GM19452 (cell line): ENCODE measurements around the gene PRAMEF12.
"Not testable (repeated sequence)": the region's sequence is repeated elsewhere in the genome, so short reads cannot be mapped to it uniquely, and the experiment has no call there.

ENCODE experiments used
- ATAC-seq: cut with Tn5 transposase; IDR thresholded peaks from one replicate; pipeline ENCODE4 v1.9.1; 2021; ENCODE audit not compliant: unreplicated experiment

The PRAMEF12 gene

DNA sequence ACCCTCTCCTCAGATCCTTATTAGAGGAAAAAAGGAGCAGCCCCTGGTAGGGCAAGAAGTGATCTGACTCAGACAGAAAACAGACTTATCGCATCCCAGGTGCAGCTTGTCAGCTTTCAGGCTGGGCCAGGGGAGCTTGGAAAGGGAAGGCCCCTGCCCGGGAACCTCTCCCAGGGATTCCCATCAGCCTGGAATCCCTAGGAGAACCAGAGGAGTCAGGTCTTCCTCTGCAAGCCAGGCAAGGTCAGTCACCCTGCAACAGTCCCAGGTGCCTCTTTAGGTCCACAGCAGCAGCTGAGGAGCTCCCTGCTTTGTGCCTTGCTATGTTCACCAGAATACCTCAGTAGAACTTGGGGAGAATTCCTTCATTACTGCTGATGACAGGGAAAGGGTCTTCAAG lies 2.9 kb upstream of the PRAMEF12 start:
- no peak for ATAC-seq

DNA sequence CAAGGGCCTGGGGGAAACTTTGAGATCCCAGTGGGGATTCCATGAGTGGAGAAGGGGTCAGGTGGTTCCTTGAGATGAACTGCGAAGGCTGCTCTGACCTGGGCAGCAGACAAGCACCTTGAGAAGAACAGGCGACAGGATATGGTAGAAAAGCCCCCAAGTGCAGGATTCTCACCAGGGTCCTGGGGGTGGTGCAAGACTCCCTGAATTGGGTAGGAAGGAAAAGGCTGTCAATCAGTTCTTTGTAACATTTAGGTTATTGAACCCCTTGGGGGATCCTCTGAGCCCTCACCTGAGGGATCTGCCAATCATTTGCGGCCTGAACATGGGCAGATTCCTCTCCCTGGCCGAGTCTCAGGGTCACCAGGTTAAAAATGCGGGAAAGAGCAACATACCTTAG lies 2.4 kb upstream of the PRAMEF12 start:
- no peak for ATAC-seq

DNA sequence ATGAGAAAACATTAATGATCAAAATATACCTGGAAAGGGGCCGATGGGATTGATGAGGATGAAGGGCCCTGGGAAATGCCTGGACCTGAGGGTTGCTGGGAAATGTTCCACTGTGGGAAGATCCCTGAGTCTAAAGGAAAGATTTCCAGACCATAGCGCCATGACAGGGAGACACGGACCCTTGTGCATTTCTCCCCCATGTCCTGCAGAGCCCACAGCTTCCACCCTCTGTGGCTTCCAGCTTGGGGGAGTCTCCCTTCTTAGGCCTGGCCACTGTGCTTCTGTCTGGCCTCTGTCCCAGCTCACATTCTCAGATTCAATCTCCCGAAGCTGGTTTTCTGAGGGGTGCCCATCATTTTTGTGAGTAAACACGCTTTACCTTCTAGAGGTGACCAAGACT lies 1.0 kb upstream of the PRAMEF12 start:
- ATAC-seq: no peak

DNA sequence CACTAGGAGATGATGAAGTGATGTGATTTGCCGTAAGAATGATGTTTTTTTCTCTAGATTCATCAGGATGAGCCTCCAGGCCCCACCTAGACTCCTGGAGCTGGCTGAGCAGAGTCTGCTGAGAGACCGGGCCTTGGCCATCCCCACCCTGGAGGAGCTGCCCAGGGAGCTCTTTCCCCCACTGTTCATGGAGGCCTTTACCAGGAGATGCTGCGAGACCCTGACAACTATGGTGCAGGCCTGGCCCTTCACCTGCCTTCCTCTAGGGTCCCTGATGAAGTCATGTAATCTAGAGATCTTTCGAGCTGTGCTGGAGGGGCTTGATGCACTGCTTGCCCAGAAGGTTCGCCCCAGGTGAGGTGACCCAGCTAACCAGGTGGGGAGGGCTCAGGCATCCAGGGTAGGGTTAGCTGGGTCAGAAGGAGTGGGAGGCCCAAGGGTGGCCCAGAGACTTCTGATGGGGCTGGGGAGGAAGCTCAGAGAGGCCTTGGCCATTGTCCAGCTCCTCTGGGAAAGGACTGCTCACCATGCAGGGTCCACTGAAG lies 1.3 kb downstream of the PRAMEF12 start:
- ATAC-seq: no peak

DNA sequence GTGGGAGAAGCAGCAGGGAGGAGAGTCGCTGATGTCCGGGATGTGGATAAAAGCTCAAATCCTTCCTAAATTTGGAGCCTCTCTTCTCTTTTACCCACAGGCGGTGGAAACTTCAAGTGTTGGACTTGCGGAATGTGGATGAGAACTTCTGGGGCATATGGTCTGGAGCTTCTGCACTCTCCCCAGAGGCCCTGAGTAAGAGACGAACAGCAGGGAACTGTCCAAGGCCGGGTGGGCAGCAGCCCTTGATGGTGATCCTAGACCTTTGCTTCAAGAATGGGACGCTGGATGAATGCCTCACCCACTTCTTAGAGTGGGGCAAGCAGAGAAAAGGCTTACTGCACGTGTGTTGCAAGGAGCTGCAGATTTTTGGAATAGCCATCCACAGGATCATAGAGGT lies 1.9 kb downstream of the PRAMEF12 start:
- no peak for ATAC-seq

DNA sequence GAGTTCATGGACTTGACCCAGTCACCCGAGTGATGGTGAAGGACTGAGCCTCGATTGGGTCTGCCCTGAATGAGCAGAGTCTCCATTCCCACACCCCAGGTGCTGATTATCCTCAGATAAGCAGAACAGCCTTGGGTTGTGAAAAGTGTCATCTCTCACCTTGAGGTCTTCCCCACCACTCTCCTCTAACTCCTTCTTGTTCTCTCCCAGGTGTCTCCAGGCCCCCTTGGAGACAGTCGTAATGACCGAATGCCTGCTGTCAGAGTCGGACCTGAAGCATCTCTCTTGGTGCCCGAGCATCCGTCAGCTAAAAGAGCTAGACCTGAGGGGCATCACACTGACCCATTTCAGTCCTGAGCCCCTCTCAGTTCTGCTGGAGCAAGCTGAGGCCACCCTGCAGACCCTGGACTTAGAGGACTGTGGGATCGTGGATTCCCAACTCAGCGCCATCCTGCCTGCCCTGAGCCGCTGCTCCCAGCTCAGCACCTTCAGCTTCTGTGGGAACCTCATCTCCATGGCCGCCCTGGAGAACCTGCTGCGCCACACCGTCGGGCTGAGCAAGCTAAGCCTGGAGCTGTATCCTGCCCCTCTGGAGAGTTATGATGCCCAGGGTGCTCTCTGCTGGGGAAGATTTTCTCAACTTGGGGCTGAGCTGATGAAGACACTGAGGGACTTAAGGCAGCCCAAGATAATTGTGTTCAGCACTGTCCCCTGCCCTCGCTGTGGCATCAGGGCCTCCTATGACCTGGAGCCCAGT lies 3.4 kb downstream of the PRAMEF12 start:
- ATAC-seq: no peak

DNA sequence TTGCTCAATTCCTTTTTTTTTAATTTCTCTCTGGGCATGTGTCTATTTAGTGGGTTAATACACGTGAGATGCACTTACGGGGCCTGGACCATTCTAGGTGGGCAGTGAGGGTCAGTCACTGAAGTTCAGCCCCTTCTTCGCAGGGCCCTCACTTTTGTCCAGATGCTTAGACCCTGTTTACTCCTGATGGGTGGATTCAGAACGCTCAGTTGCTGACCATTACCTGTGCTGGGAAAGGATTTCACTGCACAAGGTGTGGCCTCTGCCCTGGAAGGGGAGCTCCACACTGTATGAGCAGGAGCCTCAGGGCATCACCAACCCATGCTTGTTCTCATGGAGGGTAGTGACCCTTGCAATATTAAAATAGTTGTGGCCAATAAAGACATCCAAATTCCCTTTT lies 4.5 kb downstream of the PRAMEF12 start:
- no peak for ATAC-seq

DNA sequence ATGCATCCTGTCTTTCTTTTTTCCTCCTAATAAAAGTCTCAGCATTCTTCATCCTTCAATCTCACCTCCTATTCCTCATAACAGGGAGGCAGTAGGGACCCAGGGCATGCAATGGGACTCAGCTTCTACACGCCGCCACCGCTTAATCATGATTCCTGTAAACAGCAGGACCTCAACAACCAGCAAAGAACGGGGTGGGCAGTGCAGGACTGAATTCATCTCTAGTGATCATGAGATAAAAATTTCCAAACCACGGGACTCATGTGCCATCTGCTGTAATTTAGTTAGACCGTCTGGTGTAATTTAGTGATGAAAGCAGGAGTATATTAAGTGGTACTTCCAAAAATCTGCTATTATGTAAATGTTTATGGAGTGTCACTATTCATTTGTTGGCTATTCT lies 5.4 kb downstream of the PRAMEF12 start:
- ATAC-seq: no peak

DNA sequence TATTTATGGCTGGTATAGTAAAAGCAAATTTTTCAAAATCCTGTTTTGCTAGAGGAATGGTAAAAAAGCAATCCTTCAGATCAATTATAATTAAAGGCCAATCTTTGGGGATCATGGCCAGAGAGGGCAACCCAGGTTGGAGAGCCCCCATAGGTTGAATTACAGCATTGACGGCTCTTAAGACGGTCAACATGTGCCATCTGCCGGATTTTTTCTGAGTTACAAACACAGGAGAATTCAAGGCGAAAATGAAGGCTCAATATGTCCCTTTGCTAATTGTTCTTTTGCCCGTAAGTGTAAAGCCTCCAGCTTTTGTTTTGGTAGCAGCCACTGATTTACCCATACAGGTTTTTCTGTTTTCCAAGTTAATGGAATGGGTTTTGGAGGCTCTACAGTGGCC lies 8.0 kb downstream of the PRAMEF12 start:
- ATAC-seq: not testable (repeated sequence)

DNA sequence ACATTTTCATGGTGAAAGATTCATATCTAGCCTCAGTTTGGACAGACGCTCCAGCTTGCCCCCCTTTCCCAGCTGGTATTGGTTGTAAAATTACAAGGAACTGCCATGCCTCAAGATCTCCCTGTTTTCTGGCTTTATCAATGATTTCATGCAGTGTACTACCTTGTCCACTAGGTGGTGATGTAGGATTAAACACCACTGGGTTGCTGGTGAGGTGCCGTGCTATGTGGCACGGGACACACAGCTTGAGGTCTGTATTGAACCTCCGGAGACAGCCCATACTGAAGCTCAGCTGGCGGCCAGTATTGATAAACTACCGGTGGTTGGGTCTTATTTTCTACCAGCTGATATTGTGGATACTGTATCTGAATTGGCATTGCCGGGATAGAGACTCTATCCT lies 10.2 kb downstream of the PRAMEF12 start:
- ATAC-seq: not testable (repeated sequence)

DNA sequence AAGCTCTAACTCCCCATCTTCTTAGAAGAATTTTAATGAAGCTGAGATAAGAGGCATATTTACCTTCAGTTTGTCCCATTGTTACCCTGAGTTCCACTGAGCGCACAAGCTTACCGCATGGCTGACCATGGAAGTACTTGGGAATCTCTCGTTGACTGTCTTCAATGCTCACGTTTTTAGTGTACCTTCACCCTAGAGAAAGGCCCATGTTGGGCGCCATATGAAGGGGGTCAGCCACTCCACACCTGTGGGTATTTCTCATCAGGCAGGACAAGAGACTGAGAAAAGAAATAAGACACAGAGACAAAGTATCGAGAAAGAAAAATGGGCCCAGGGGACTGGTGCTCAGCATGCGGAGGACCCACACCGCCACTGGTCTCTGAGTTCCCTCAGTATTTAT lies 11.2 kb downstream of the PRAMEF12 start:
- ATAC-seq: not testable (repeated sequence)

DNA sequence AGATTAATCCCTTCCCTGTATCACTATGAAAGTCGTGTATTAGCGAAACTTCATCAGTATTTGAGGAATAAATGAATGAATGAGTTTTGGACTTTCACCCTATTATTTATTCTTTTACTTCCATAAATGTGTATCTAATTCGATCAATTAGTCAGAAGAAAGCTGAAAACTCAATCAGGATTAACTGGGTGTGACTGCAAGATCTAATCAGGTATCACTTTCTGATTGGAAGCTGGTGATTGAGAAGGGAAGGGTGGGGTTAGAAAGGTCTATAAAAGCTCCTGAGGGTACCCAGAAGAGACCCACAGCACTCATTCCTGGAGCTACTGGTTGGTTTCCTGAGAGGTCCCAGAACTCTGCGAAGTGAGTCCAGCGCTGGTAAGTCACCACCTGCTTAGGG lies 17.6 kb downstream of the PRAMEF12 start, which contains the start of gene PRAMEF1:
TSS of gene PRAMEF1 (plus strand) at position 301 of the 400 bp plus-strand sequence. CDS start 1,831 bp downstream, outside the sequence.
- not testable (repeated sequence) for ATAC-seq

DNA sequence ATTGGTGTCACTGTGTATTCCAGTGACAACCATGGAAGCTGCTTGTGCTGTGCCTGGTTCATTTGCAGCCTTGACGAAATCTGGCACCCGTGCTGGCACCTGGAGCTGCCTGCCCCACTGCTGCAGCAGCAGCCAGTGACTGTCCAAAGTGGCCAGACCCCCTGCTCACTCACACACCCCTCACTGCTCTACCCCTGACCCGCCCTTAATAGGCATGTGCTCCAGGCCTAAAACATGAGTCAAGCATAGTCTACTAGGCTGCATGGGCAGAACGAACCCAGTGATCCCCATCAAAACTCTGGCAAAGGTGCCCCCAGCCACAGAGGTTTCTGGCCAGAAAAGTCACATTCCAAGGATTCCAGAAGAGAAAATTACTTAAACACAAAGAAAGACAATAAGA lies 25.4 kb downstream of the PRAMEF12 start:
- ATAC-seq: no peak

DNA sequence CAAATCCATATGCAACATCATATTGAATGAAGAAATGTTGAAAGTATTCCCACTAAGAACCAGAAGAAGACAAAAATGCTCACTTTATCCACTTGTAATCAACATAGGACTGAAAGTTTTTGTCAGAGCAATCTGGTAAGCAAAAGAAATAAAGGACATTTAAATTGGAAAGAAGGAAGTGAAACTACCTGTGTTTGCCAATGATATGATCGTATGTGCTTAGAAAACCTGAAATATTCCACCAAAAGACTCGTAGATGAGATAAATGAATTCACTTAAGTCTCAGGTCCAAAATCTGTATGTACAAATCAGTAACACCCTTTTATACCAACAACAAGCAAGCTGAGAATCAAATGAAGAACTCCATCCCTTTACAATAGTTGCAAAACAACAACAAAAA lies 26.2 kb downstream of the PRAMEF12 start:
- ATAC-seq: no peak

DNA sequence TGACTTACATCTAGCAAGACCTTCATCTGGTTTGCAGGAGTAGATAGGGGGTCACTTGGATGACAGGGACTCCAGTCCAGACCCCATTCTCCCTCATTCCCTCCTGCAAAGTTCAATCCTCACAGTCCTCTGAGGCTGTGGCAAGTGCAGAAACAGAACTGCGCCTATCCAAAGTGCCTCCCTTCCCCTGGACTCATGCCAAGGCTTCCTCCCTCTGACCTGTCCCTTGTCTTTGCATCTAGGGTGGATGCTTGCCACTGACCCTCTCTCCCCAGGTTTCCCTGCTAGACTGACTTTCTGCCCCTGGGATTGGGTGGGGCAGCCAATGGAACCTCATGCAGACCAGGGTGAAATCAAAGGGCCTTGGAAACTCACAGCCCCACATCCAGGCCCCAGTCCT lies 36.4 kb downstream of the PRAMEF12 start:
- ATAC-seq: no peak

DNA sequence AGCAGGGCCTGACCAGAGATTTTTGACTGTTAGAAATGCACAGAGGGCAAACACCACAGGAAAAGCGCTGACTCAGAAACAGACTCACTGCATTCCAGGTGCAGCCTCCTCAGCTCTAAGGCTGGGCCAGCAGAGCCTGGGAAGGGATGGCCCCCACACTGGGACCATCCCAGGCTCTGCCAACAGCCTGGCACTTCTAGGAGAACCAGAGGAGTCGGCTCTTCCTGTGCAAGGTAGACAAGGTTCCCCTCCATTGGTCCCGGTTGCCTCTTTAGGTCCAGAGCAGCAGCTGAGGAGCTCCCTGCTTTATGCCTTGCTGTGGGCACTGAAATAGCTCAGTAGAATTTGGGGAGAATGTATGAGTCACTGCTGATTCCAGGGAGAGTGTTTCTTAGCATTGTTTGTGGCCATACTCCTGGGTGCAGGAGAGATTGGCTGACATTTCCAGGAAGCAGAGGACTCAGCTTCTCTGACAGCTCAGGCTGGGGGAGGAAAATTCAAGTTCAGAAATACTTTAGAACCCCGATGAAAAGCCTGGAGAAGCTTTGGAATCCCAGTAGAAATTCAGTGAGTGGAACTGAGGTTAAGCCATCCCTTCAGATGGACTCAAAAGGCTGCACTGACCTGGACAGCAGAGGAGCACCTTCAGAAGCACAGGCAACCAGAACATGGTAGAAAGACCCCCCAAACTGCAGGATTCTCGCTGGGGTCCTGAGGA lies 37.3 kb downstream of the PRAMEF12 start:
- no peak for ATAC-seq

DNA sequence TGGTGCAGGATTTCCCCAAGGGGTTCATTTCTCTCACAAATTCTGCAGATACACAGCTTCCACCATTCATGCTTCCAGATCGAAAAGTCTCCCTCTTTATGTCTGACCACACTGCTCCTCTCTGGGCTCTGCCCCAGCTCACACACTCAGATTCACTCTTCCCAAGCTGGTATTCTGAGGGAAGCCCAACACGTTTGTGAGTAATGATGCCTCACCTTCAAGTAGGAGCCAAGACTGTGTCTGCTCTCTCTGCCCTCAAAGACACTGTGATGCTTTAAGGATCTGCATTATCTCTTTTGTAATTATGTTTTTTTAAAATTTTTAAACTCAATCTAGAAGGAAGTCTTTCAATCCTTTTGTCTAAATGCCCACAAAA lies 37.9 kb downstream of the PRAMEF12 start:
- ATAC-seq: no peak

DNA sequence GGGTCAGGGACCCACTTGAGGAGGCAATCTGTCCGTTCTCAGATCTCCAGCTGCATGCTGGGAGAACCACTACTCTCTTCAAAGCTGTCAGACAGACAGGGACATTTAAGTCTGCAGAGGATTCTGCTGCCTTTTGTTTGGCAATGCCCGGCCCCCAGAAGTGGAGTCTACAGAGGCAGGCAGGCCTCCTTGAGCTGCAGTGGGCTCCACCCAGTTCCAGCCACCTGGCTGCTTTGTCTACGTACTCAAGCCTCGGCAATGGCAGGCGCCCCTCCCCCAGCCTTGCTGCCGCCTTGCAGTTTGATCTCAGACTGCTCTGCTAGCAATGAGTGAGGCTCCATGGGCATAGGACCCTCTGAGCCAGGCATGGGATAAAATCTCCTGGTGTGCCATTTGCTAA lies 45.5 kb downstream of the PRAMEF12 start:
- ATAC-seq: not testable (repeated sequence)
